ENCODE results near the gene LDLRAD3.
"Not testable (repeated sequence)": the region's sequence is repeated elsewhere in the genome, so short reads cannot be mapped to it uniquely, and the experiment has no call there.

LDLRAD3 gene

GRCh38 chr11:35995681-35996271 is 51.9 kb downstream of the LDLRAD3 start:
- DNase-seq (ENCODE audit: low spot score), result no peak

GRCh38 chr11:35997902-35998520 is 54.1 kb downstream of the LDLRAD3 start:
- no peak for DNase-seq (ENCODE audit: low spot score)

GRCh38 chr11:35998634-35999033 is 54.8 kb downstream of the LDLRAD3 start:
- DNase-seq (ENCODE audit: low spot score), result no peak

- DNase-seq (ENCODE audit: low spot score), result no peak
These were observed 56.8 kb downstream of the LDLRAD3 start for GRCh38 chr11:36000616-36001190.

GRCh38 chr11:36002196-36002595 is 58.3 kb downstream of the LDLRAD3 start:
- DNase-seq (ENCODE audit: low spot score), result no peak

- DNase-seq (ENCODE audit: low spot score), result no peak
These were observed 58.9 kb downstream of the LDLRAD3 start for GRCh38 chr11:36002796-36003195.

GRCh38 chr11:36006556-36006955 is 62.7 kb downstream of the LDLRAD3 start:
- no peak for DNase-seq (ENCODE audit: low spot score)

- no peak for DNase-seq (ENCODE audit: low spot score)
These were observed 63.3 kb downstream of the LDLRAD3 start for GRCh38 chr11:36007127-36007655.

GRCh38 chr11:36008584-36008983 is 64.7 kb downstream of the LDLRAD3 start:
- DNase-seq (ENCODE audit: low spot score), result no peak

GRCh38 chr11:36009473-36009872 is 65.6 kb downstream of the LDLRAD3 start:
- DNase-seq (ENCODE audit: low spot score), result no peak

GRCh38 chr11:36010010-36010740 is 66.3 kb downstream of the LDLRAD3 start:
- no peak for DNase-seq (ENCODE audit: low spot score)

- no peak for DNase-seq (ENCODE audit: low spot score)
These were observed 67.7 kb downstream of the LDLRAD3 start for GRCh38 chr11:36011574-36011973.

GRCh38 chr11:36012455-36012854 is 68.6 kb downstream of the LDLRAD3 start:
- DNase-seq (ENCODE audit: low spot score), result no peak

GRCh38 chr11:36012979-36013378 is 69.1 kb downstream of the LDLRAD3 start:
- DNase-seq (ENCODE audit: low spot score), result no peak

- not testable (repeated sequence) for DNase-seq (ENCODE audit: low spot score)
These were observed 69.6 kb downstream of the LDLRAD3 start for GRCh38 chr11:36013446-36013845.

- no peak for DNase-seq (ENCODE audit: low spot score)
These were observed 70.4 kb downstream of the LDLRAD3 start for GRCh38 chr11:36013950-36014897.

GRCh38 chr11:36014898-36015665 is 71.2 kb downstream of the LDLRAD3 start:
- DNase-seq (ENCODE audit: low spot score), result no peak

GRCh38 chr11:36015799-36016198 is 71.9 kb downstream of the LDLRAD3 start:
- DNase-seq (ENCODE audit: low spot score), result no peak

- DNase-seq (ENCODE audit: low spot score), result no peak
These were observed 72.4 kb downstream of the LDLRAD3 start for GRCh38 chr11:36016263-36016662.

- no peak for DNase-seq (ENCODE audit: low spot score)
These were observed 72.8 kb downstream of the LDLRAD3 start for GRCh38 chr11:36016709-36017108.
